Type B pancreatic cell (in vitro differentiated cells): ENCODE measurements around the gene MRAP. TPM values are rescaled to one million over a fixed set of nuclear protein-coding genes. Genes with fewer than 3 reads are reported as not detected.
"Not testable (repeated sequence)": the region's sequence is repeated elsewhere in the genome, so short reads cannot be mapped to it uniquely, and the experiment has no call there.

Experiments
- DNase-seq: peaks from one replicate; pipeline ENCODE4 v3.0.0; 2021; ENCODE audit warnings: mixed read lengths; ENCODE audit not compliant: unreplicated experiment; ENCODE audit errors: extremely low spot score
- H3K27ac Mint-ChIP-seq: 2 replicates; pipeline ENCODE4 v1.8.0; 2021; ENCODE audit warnings: mild to moderate bottlenecking, mixed read lengths
- H3K27me3 Mint-ChIP-seq: 2 replicates; pipeline ENCODE4 v1.8.0; 2021; ENCODE audit warnings: mixed read lengths
- H3K36me3 Mint-ChIP-seq: 2 replicates; pipeline ENCODE4 v1.8.0; 2021; ENCODE audit warnings: mixed read lengths
- H3K4me1 Mint-ChIP-seq: one replicate; pipeline ENCODE4 v1.8.0; 2021; ENCODE audit warnings: mixed read lengths; ENCODE audit not compliant: unreplicated experiment
- H3K4me3 Mint-ChIP-seq: 2 replicates; pipeline ENCODE4 v1.8.0; 2021; ENCODE audit warnings: mild to moderate bottlenecking, mixed read lengths
- H3K9me3 Mint-ChIP-seq: 2 replicates; pipeline ENCODE4 v1.8.0; 2021; ENCODE audit warnings: mixed read lengths
- total RNA-seq: library from RNA; stranded (reverse); gene quantifications from 2 replicates; pipeline ENCODE4 v1.2.1, GENCODE V29; 2021; ENCODE audit warnings: low replicate concordance
- TF ChIP-seq, protein P1 (sequence below): fragments of 200-600 bp; sonication (generic); conservative IDR thresholded peaks from 2 replicates; pipeline ENCODE4 v1.5.0; 2021; ENCODE audit warnings: antibody characterized with exemption, mild to moderate bottlenecking

The MRAP gene
- total RNA-seq, 1 donor from 2014 or later = not detected

DNA sequence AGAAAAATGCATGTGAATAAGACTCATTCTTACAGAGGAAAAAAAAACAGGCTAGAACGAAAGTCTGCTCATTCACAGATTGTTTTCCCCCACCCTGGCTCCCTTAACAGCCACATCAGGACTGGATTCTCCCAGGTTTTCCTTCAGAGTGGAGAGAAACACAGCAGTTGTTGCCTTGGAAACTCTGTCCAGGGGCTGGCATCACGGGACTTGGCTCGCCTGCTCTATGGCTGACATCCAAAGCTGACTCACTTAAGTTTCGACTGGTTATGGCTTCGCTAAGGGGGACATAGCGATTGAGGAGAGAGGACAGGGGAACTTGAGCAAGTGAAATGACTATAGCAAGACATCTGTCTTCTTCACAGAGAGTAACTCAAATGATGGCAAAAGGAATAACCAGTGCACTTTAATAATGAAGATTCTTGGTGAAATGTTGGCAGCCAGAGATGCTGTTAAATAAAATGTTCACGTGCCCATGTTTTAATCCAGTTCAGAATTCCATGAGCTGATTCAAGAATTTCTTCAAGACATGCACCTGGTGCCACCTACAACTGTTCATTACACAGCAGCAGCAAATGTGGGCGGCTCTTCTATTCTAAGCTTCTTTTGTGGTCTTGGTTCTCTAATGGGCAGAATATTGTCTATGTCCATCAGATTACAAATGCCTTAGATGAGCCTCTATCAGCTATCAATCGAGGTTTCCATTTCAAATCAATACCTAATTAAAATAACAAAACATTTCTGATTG is 41.6 kb upstream of the MRAP start:
- Mint-ChIP-seq H3K27ac (no peak overlapping the region), H3K4me3 (peak overlapping the region; percentile 41)
- no peak for DNase-seq

DNA sequence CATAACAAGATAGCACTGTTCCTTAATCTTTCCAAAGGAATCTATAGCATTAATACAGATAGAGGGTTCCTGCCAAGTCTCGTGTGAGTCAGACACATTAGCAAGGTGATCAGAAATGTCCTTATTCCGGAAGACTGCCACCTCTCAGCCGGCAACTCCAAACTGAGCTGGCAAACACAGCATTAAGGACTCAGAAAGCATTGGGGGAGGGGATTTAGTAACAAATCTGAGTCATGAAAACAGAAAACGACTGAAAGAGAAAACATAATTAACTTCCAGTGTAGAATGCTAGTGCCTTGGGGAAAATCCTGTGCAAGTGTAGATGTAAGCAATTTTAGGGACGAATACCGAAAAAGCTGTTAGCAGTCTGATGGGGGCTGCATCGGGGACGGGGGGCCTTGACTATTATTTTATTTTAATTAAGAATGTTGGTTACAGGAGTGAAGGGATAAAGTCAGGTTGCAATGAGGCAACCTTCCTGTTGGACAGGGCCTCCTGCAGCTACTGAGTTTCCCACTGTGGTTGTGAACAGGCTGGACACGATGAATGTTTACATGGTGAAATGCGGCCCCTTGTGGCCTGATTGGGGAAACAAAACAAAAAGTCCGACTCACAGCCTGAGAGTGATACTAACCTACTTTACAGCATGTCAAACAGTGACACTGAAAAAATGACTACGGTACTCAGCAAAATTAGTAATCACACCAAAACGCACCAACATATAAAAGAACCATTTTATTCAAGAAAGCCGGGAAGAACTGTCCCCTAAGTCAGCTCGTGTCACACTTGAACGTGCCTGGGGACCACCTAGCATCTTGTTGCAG is 40.5 kb upstream of the MRAP start:
- TF ChIP-seq, protein P1, sequence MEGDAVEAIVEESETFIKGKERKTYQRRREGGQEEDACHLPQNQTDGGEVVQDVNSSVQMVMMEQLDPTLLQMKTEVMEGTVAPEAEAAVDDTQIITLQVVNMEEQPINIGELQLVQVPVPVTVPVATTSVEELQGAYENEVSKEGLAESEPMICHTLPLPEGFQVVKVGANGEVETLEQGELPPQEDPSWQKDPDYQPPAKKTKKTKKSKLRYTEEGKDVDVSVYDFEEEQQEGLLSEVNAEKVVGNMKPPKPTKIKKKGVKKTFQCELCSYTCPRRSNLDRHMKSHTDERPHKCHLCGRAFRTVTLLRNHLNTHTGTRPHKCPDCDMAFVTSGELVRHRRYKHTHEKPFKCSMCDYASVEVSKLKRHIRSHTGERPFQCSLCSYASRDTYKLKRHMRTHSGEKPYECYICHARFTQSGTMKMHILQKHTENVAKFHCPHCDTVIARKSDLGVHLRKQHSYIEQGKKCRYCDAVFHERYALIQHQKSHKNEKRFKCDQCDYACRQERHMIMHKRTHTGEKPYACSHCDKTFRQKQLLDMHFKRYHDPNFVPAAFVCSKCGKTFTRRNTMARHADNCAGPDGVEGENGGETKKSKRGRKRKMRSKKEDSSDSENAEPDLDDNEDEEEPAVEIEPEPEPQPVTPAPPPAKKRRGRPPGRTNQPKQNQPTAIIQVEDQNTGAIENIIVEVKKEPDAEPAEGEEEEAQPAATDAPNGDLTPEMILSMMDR = peak; percentile 93
- Mint-ChIP-seq H3K4me3 (no peak overlapping the region), H3K27ac (no peak overlapping the region), H3K27me3 (peaks cover 3% of the 10 kb centered on the region), H3K4me1 (peaks cover 28% of the 10 kb centered on the region), H3K36me3 (no peaks in the 10 kb centered on the region), H3K9me3 (no peaks in the 10 kb centered on the region)
- DNase-seq = no peak

More for the DNA sequence above, 41.6 kb upstream of the MRAP start:
- H3K27me3 Mint-ChIP-seq = peaks cover 3% of the 10 kb centered on the region
- TF ChIP-seq, protein P1 = no peak
- peaks cover 28% of the 10 kb centered on the region for H3K4me1 Mint-ChIP-seq
- H3K9me3 Mint-ChIP-seq = no peaks in the 10 kb centered on the region
- H3K36me3 Mint-ChIP-seq = no peaks in the 10 kb centered on the region

DNA sequence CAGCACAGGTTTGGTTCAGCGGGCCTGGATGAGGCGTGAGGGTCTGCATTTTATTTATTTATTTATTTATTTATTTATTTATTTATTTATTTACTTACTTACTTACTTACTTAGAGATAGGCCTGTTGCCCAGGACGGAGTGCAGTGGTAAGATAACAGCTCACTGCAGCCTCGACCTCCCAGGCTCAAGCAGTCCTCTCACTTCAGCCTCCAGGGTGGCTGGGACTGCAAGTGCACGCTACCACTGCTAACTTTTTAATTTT is 39.9 kb upstream of the MRAP start:
- H3K36me3 Mint-ChIP-seq, H3K27ac Mint-ChIP-seq, DNase-seq, H3K4me3 Mint-ChIP-seq, H3K9me3 Mint-ChIP-seq, H3K27me3 Mint-ChIP-seq: not testable (repeated sequence)
- H3K4me1 Mint-ChIP-seq = peaks cover 24% of the 10 kb centered on the region

DNA sequence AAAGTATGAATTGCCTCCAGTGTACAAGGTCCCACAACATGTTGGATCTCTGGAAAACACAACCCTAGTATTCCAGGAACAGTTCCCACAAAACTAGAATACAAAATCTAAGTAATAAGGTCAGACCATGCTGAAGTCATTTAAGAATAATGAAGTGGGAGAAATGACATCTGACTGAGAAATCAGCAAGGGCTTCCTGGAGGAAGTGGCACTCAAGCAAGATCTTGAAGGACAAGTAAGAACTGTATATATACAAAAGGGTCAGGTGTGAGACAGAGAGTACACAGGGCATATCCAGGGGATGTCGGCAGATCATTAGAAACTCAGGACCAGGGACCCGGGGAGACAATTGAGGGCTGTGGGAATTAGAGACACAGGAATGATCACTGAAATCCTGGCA is 38.5 kb upstream of the MRAP start:
- Mint-ChIP-seq H3K9me3 (no peaks in the 10 kb centered on the region), H3K4me3 (no peak overlapping the region), H3K36me3 (no peaks in the 10 kb centered on the region), H3K27ac (no peak overlapping the region), H3K4me1 (peaks cover 24% of the 10 kb centered on the region), H3K27me3 (peaks cover 3% of the 10 kb centered on the region)
- DNase-seq = no peak
- TF ChIP-seq, protein P1 = no peak

DNA sequence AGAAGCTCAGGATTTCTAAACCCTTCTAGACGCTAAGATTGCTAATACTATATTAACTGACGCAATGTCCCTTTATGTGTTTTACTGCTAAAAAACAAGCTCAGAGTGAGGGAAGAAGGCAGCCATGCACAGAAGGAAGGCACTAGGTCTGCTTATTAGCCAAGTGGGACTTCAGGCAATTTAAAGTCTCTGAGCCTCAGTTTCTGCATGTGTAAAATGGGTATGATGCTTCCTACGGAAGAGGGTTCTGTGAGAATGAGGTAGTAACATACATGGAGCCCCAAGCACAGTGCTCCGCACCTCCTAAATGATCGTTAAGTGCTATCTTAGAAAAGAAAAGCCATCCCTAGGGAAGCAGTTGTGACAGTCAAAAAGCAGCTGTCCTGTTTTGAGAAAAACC is 36.7 kb upstream of the MRAP start:
- H3K27me3 Mint-ChIP-seq = peaks cover 1% of the 10 kb centered on the region

DNA sequence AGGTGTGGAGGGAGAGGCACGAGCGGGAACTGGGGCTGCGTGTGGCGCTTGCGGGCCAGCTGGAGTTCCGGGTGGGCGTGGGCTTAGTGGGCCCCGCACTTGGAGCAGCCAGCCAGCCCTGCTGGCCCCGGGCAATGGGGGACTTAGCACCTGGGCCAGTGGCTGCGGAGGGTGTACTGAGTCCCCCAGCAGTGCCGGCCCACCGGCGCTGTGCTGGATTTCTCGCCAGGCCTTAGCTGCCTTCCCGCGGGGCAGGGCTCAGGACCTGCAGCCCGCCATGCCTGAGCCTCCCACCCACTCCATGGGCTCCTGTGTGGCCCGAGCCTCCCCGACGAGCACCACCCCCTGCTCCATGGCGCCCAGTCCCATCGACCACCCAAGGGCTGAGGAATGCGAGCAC is 33.3 kb upstream of the MRAP start:
- peaks cover 12% of the 10 kb centered on the region for H3K36me3 Mint-ChIP-seq
- not testable (repeated sequence) for H3K27me3 Mint-ChIP-seq, H3K4me1 Mint-ChIP-seq, H3K4me3 Mint-ChIP-seq, H3K9me3 Mint-ChIP-seq, H3K27ac Mint-ChIP-seq, DNase-seq

More for the DNA sequence above, 36.7 kb upstream of the MRAP start:
- Mint-ChIP-seq H3K9me3 (no peaks in the 10 kb centered on the region), H3K36me3 (peaks cover 6% of the 10 kb centered on the region), H3K27ac (no peak overlapping the region), H3K4me1 (peaks cover 12% of the 10 kb centered on the region), H3K4me3 (no peak overlapping the region)
- TF ChIP-seq, protein P1 = no peak
- DNase-seq = no peak
